Activated CD4-positive, alpha-beta T cell treated with anti-CD3 and anti-CD28 coated beads, Interleukin-2, amount 50 U/mL, for 4 hours (primary cell): Measurements from ENCODE around the gene FOLR2.
"Not testable (repeated sequence)": the region's sequence is repeated elsewhere in the genome, so short reads cannot be mapped to it uniquely, and the experiment has no call there.

Experiments used
- DNase-seq, 2 experiments: peaks; one replicate each; pipeline ENCODE4 v3.0.0-alpha.2; 2020

FOLR2 gene

GRCh38 chr11:72243173-72244059 lies 26.8 kb downstream of the FOLR2 start:
- DNase-seq: no peak

- no peak for DNase-seq
Measured at GRCh38 chr11:72244060-72244360, 27.4 kb downstream of the FOLR2 start, which contains the start of gene PHOX2A. TSS of gene PHOX2A (minus strand) at chr11:72244176. CDS start at chr11:72244004, 172 bp downstream.

GRCh38 chr11:72244361-72245262 lies 28.0 kb downstream of the FOLR2 start:
- DNase-seq: no peak

- DNase-seq: no peak
Measured at GRCh38 chr11:72245263-72245816, 28.7 kb downstream of the FOLR2 start.

- no peak for DNase-seq
Measured at GRCh38 chr11:72247584-72247983, 31.0 kb downstream of the FOLR2 start.

GRCh38 chr11:72249961-72250360 lies 33.4 kb downstream of the FOLR2 start:
- DNase-seq: no peak

GRCh38 chr11:72250661-72251464 lies 34.3 kb downstream of the FOLR2 start:
- no peak for DNase-seq

- no peak for DNase-seq
Measured at GRCh38 chr11:72251614-72252013, 35.0 kb downstream of the FOLR2 start.

GRCh38 chr11:72253392-72253791 lies 36.8 kb downstream of the FOLR2 start:
- DNase-seq: no peak

GRCh38 chr11:72254299-72254993 lies 37.9 kb downstream of the FOLR2 start:
- DNase-seq: no peak

- DNase-seq: no peak
Measured at GRCh38 chr11:72257570-72257969, 41.0 kb downstream of the FOLR2 start.

GRCh38 chr11:72259490-72259889 lies 42.9 kb downstream of the FOLR2 start:
- DNase-seq: no peak

- DNase-seq: no peak
Measured at GRCh38 chr11:72260574-72260973, 44.0 kb downstream of the FOLR2 start.

- no peak for DNase-seq
Measured at GRCh38 chr11:72263361-72263760, 46.8 kb downstream of the FOLR2 start.

GRCh38 chr11:72265951-72266350 lies 49.4 kb downstream of the FOLR2 start:
- DNase-seq: no peak

- not testable (repeated sequence) for DNase-seq
Measured at GRCh38 chr11:72266960-72267359, 50.4 kb downstream of the FOLR2 start.

GRCh38 chr11:72267956-72268617 lies 51.5 kb downstream of the FOLR2 start:
- DNase-seq: no peak
